CD14-positive monocyte (primary cell): Measurements from ENCODE around the gene RRP8. TPM values are rescaled to one million over a fixed set of nuclear protein-coding genes. Genes with fewer than 3 reads are reported as not detected.
A peak's percentile ranks its signal among the peaks of the same experiment; 100 is the strongest.

Experiments
- DNase-seq, 3 donors: peaks; one replicate each; pipeline ENCODE4 v3.0.0-alpha.2; 2011 to 2022
- H2AFZ ChIP-seq: 2 replicates; pipeline ENCODE4 v1.6.0; 2012; ENCODE audit warnings: mild to moderate bottlenecking, low read depth, low read length, inconsistent platforms; ENCODE audit not compliant: insufficient read depth, poor library complexity, severe bottlenecking
- H3K27ac ChIP-seq, 2 donors: 1 replicate in 1 of 2; 2 replicates in 1 of 2; pipeline ENCODE4 v1.5.1; 2012 to 2013; ENCODE audit warnings: low read length in 2 of 2, control low read depth in 1 of 2, inconsistent platforms in 1 of 2, low read depth in 1 of 2, mild to moderate bottlenecking in 1 of 2
- H3K27me3 ChIP-seq, 2 donors: one replicate each; pipeline versions ENCODE4 v1.6.0 to v1.6.1; 2011 to 2013; ENCODE audit warnings: low read length in 2 of 2; ENCODE audit not compliant: control insufficient read depth in 2 of 2, insufficient read depth in 2 of 2
- H3K36me3 ChIP-seq, 2 donors: replicated peaks in 1 of 2; 1 replicate in 1 of 2; 2 replicates in 1 of 2; pipeline versions ENCODE4 v1.5.1 to v1.6.1; 2012 to 2013; ENCODE audit warnings: low read length in 2 of 2, control low read depth in 1 of 2, inconsistent platforms in 1 of 2, mild to moderate bottlenecking in 1 of 2; ENCODE audit not compliant: insufficient read depth in 2 of 2, control insufficient read depth in 1 of 2
- H3K4me1 ChIP-seq, 2 donors: 1 replicate in 1 of 2; 2 replicates in 1 of 2; pipeline versions ENCODE4 v1.5.1 to v1.6.1; 2012 to 2013; ENCODE audit warnings: low read length in 2 of 2, control low read depth in 1 of 2, inconsistent platforms in 1 of 2, mild to moderate bottlenecking in 1 of 2, moderate library complexity in 1 of 2; ENCODE audit not compliant: insufficient read depth in 2 of 2, control insufficient read depth in 1 of 2
- H3K4me2 ChIP-seq: replicated peaks from 2 replicates; pipeline ENCODE3; 2012; ENCODE audit warnings: low read length, moderate library complexity, mild to moderate bottlenecking; ENCODE audit not compliant: poor library complexity, severe bottlenecking; ENCODE audit errors: extremely low read depth
- H3K4me3 ChIP-seq, 3 experiments: fragments of 200-600 bp in 1 of 3; sonication (generic) in 1 of 3; replicated peaks in 1 of 3; 1 replicate in 2 of 3; 2 replicates in 1 of 3; pipeline ENCODE4 v1.5.1; 2011 to 2013; ENCODE audit warnings: low read length in 3 of 3, mild to moderate bottlenecking in 3 of 3, control low read depth in 2 of 3, low read depth in 2 of 3, inconsistent platforms in 1 of 3, moderate library complexity in 1 of 3
- H3K79me2 ChIP-seq: 2 replicates; pipeline ENCODE4 v1.6.0; 2012; ENCODE audit warnings: mild to moderate bottlenecking, control low read depth, inconsistent platforms, low read length, moderate library complexity; ENCODE audit not compliant: insufficient read depth
- H3K9ac ChIP-seq: 2 replicates; pipeline ENCODE4 v1.6.0; 2017; ENCODE audit warnings: low read length, mild to moderate bottlenecking; ENCODE audit not compliant: insufficient read depth, poor library complexity, severe bottlenecking
- H3K9me3 ChIP-seq, 2 donors: replicated peaks in 1 of 2; 1 replicate in 1 of 2; 2 replicates in 1 of 2; pipeline versions ENCODE4 v1.5.1 to v1.6.1; 2012 to 2013; ENCODE audit warnings: low read length in 2 of 2, control low read depth in 1 of 2; ENCODE audit not compliant: control insufficient read depth in 1 of 2, insufficient read depth in 1 of 2
- H4K20me1 ChIP-seq: 2 replicates; pipeline ENCODE4 v1.6.0; 2012; ENCODE audit warnings: mild to moderate bottlenecking, low read length, control low read depth, moderate library complexity; ENCODE audit not compliant: insufficient read depth
- H3K27ac Mint-ChIP-seq, 7 donors: one replicate each; pipeline ENCODE4 v1.8.0; 2020; ENCODE audit warnings: mild to moderate bottlenecking in 7 of 7, mixed read lengths in 7 of 7, moderate library complexity in 6 of 7, inconsistent platforms in 2 of 7
- H3K27me3 Mint-ChIP-seq, 3 donors: one replicate each; pipeline ENCODE4 v1.8.0; 2021 to 2022; ENCODE audit warnings: low read depth in 3 of 3, mild to moderate bottlenecking in 3 of 3, mixed read lengths in 3 of 3, moderate library complexity in 3 of 3, inconsistent platforms in 1 of 3
- H3K36me3 Mint-ChIP-seq, 2 donors: one replicate each; pipeline ENCODE4 v1.8.0; 2020; ENCODE audit warnings: mixed read lengths in 2 of 2, inconsistent platforms in 1 of 2, mild to moderate bottlenecking in 1 of 2
- H3K4me1 Mint-ChIP-seq: one replicate; pipeline ENCODE4 v1.8.0; 2020; ENCODE audit warnings: mild to moderate bottlenecking, mixed read lengths
- H3K4me3 Mint-ChIP-seq, 2 donors: one replicate each; pipeline ENCODE4 v1.8.0; 2020; ENCODE audit warnings: mild to moderate bottlenecking in 2 of 2, mixed read lengths in 2 of 2, moderate library complexity in 1 of 2
- H3K9me3 Mint-ChIP-seq, 7 donors: one replicate each; pipeline ENCODE4 v1.8.0; 2020 to 2022; ENCODE audit warnings: mixed read lengths in 7 of 7, mild to moderate bottlenecking in 6 of 7, moderate library complexity in 6 of 7, inconsistent platforms in 2 of 7
- CTCF ChIP-seq: fragments of 200-600 bp; IDR thresholded peaks from one replicate; pipeline ENCODE4 v1.8.0; 2022; ENCODE audit warnings: antibody characterized with exemption, mild to moderate bottlenecking
- WGBS: methylation state at CpG from one replicate; pipeline ENCODE4 v1.1.5; 2013; ENCODE audit warnings: missing lambda C conversion rate; ENCODE audit not compliant: insufficient coverage; 5-methylcytosine and 5-hydroxymethylcytosine counted together
- intact Hi-C, 2 donors: fragments of 100-400 bp; cut with micrococcal nuclease; formaldehyde crosslinking; loops; one replicate each; pipeline versions ENCODE4 v1.15.0 to v1.15.1; 2023
- polyA plus RNA-seq, 3 donors: library from polyadenylated mRNA; depleted of rRNA in 1 of 3; unstranded in 2 of 3; stranded (reverse) in 1 of 3; fragments of 300-500 nt in 2 of 3; fragments of >200 nt in 1 of 3; fragmentation: Illumina TruSeq in 2 of 3; gene quantifications; 1 replicate in 2 of 3; 2 replicates in 1 of 3; pipeline ENCODE4 v1.2.3, GENCODE V29; 2012 to 2021

Gene RRP8
- polyA plus RNA-seq, 3 donors, result 7.2 to 14.1 (median 11.9) TPM

- no peak overlapping the region for H2AFZ ChIP-seq
- H3K4me2 ChIP-seq, result no peak overlapping the region
These were observed 34.5 kb upstream of the RRP8 start for GRCh38 chr11:6637871-6638270.

GRCh38 chr11:6636480-6636879, 33.1 kb upstream of the RRP8 start:
- H3K36me3 ChIP-seq, result no peaks in the 10 kb centered on the region
- no peaks in the 10 kb centered on the region for H3K27me3 ChIP-seq
- no peak overlapping the region for H3K9ac ChIP-seq
- H3K4me3 ChIP-seq, result no peak overlapping the region
- no peak overlapping the region for H3K4me3 Mint-ChIP-seq
- no peaks in the 10 kb centered on the region for H3K9me3 Mint-ChIP-seq
- peak overlapping the region; percentile 80 to 93 for H3K27ac ChIP-seq
- no peaks in the 10 kb centered on the region for H3K27me3 Mint-ChIP-seq
- TF ChIP-seq CTCF, result no peak
- peaks cover 37 to 40% of the 10 kb centered on the region in 2 donors for H3K4me1 ChIP-seq
- no peaks in the 10 kb centered on the region for H3K9me3 ChIP-seq
- no peak for DNase-seq
- no peaks in the 10 kb centered on the region for H4K20me1 ChIP-seq
- H3K4me2 ChIP-seq, result no peak overlapping the region
- 89% methylated on average over 3 of the region's 3 CpGs for WGBS
- H2AFZ ChIP-seq, result no peak overlapping the region
- H3K4me1 Mint-ChIP-seq, result no peaks in the 10 kb centered on the region
- no peaks in the 10 kb centered on the region for H3K36me3 Mint-ChIP-seq
- intact Hi-C loops, result loop anchor here in 1 of 2 donors (5.0 kb wide), 1 partner anchor 34 kb away; the partner anchor contains the start of genes ILK and RRP8
- no peak overlapping the region for H3K27ac Mint-ChIP-seq
- no peaks in the 10 kb centered on the region for H3K79me2 ChIP-seq

More at GRCh38 chr11:6637871-6638270, 34.5 kb upstream of the RRP8 start:
- H3K4me3 ChIP-seq, result no peak overlapping the region
- Mint-ChIP-seq H3K4me1 (no peaks in the 10 kb centered on the region), H3K27me3 (no peaks in the 10 kb centered on the region), H3K4me3 (no peak overlapping the region), H3K36me3 (no peaks in the 10 kb centered on the region), H3K9me3 (no peaks in the 10 kb centered on the region), H3K27ac (no peak overlapping the region)
- H4K20me1 ChIP-seq, result no peaks in the 10 kb centered on the region
- no peaks in the 10 kb centered on the region for H3K79me2 ChIP-seq
- 100% methylated on average over 2 of the region's 3 CpGs for WGBS
- H3K4me1 ChIP-seq, result peaks cover 37 to 40% of the 10 kb centered on the region in 2 donors
- H3K27me3 ChIP-seq, result no peaks in the 10 kb centered on the region
- intact Hi-C loops, result loop anchor here in 1 of 2 donors (5.0 kb wide), 1 partner anchor 36 kb away; the partner anchor contains the start of genes ILK and RRP8
- H3K9me3 ChIP-seq, result no peaks in the 10 kb centered on the region
- no peak for DNase-seq
- no peak overlapping the region for H3K9ac ChIP-seq
- H3K36me3 ChIP-seq, result no peaks in the 10 kb centered on the region
- TF ChIP-seq CTCF, result no peak
- H3K27ac ChIP-seq, result no peak overlapping the region
